Omental fat pad (tissue), 4 donors: Measurements from ENCODE around the gene PLCL2. TPM values are rescaled to one million over a fixed set of nuclear protein-coding genes. Genes with fewer than 3 reads are reported as not detected.

Source experiments
- ATAC-seq: fragments of 150-250 bp; one replicate; pipeline ENCODE4 v1.9.1; 2016; ENCODE audit warnings: mild to moderate bottlenecking, moderate library complexity; ENCODE audit not compliant: low FRiP score
- DNase-seq: peaks from one replicate; pipeline ENCODE4 v3.0.0-alpha.2; 2019; ENCODE audit warnings: low spot score
- total RNA-seq, 4 donors: library from RNA; depleted of rRNA; stranded (reverse); fragments of >200 nt; gene quantifications; one replicate each; pipeline ENCODE4 v1.1.0, GENCODE V29; 2016
- TF ChIP-seq, protein P1 (sequence below), 3 donors: fragments of 450-650 bp; IDR thresholded peaks; one replicate each; pipeline ENCODE4 v1.5.1; 2016 to 2017; ENCODE audit warnings: antibody characterized with exemption in 3 of 3, mild to moderate bottlenecking in 3 of 3, moderate library complexity in 2 of 3

PLCL2 gene
- total RNA-seq, 4 donors from 2014 or later: 10.8 to 28.5 (median 16.3) TPM

DNA sequence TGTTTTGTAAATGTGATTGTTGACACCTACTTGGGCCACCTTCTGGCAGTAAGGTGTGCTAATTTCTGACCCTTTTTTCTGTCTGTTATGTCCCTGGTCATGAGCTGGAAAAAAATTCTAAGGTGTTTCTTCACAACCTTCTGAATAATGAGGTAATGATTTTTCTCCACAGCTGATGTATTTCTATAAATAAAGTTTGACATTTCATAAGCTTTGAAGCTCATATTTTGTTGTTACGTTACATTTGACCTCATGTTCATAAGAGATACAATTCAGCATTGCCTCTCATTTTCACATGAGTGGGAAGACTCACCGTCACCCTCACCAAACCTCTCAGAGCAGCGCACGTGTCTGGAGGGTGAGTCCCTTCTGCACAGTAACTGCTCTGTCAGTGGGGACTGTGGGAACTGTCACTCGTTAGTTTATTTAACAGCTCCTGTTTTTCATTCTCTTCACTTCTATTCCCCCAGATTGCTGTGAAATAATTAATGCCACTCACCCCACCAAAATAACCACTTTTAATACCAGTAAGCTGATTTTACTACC is 140.9 kb downstream of the PLCL2 start:
- ATAC-seq: no peak

GRCh38 chr3:17027318-17027717 is 142.6 kb downstream of the PLCL2 start:
- ATAC-seq (no peak), DNase-seq (no peak)
- TF ChIP-seq, protein P1, sequence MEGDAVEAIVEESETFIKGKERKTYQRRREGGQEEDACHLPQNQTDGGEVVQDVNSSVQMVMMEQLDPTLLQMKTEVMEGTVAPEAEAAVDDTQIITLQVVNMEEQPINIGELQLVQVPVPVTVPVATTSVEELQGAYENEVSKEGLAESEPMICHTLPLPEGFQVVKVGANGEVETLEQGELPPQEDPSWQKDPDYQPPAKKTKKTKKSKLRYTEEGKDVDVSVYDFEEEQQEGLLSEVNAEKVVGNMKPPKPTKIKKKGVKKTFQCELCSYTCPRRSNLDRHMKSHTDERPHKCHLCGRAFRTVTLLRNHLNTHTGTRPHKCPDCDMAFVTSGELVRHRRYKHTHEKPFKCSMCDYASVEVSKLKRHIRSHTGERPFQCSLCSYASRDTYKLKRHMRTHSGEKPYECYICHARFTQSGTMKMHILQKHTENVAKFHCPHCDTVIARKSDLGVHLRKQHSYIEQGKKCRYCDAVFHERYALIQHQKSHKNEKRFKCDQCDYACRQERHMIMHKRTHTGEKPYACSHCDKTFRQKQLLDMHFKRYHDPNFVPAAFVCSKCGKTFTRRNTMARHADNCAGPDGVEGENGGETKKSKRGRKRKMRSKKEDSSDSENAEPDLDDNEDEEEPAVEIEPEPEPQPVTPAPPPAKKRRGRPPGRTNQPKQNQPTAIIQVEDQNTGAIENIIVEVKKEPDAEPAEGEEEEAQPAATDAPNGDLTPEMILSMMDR (IDR thresholded peaks at IDR 0.05): no peak

More for the DNA sequence above, 140.9 kb downstream of the PLCL2 start:
- TF ChIP-seq, protein P1 (IDR thresholded peaks at IDR 0.05): no peak
- DNase-seq: no peak

DNA sequence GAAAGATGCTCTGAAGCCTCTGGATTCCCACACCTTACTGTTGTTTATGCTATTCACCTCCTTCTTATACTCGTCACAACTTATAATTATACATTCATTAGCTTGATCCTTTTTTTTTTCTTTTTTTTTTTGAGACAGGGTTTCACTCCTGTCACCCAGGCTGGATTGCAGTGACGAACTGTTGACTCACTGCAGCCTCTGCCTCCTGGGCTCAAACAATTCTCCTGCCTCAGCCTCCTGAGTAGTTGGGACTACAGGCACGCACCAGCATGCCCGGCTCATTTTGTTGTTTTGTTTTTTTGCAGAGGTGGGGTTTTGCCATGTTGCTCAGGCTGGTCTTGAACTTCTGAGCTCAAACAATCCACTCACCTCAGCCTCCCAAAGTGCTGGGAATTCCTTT is 143.6 kb downstream of the PLCL2 start:
- no peak for DNase-seq
- no peak for ATAC-seq
- TF ChIP-seq, protein P1 (IDR thresholded peaks at IDR 0.05): no peak

- TF ChIP-seq, protein P1 (IDR thresholded peaks at IDR 0.05): no peak
- ATAC-seq: no peak
- no peak for DNase-seq
Observed at GRCh38 chr3:17030438-17030837, 145.7 kb downstream of the PLCL2 start.

- TF ChIP-seq, protein P1 (IDR thresholded peaks at IDR 0.05): no peak
- no peak for ATAC-seq
Observed at GRCh38 chr3:17030956-17031652, 146.3 kb downstream of the PLCL2 start.

GRCh38 chr3:17032407-17033034 is 147.8 kb downstream of the PLCL2 start:
- ATAC-seq (no peak), DNase-seq (no peak)
- TF ChIP-seq, protein P1 (IDR thresholded peaks at IDR 0.05): peak in 1 of 3 donors; percentile 24

More at GRCh38 chr3:17030956-17031652, 146.3 kb downstream of the PLCL2 start:
- no peak for DNase-seq
